ENCODE measurements around the gene PCGF2.
A peak's percentile ranks its signal among the peaks of the same experiment; 100 is the strongest.
"Not testable (repeated sequence)": the region's sequence is repeated elsewhere in the genome, so short reads cannot be mapped to it uniquely, and the experiment has no call there.

Gene PCGF2

GRCh38 chr17:38748149-38748891, at the start of gene PCGF2:
Gene PCGF2, minus strand, starts transcription at chr17:38748336. Its CDS starts 7,934 bp downstream, at chr17:38740402.
- no peak for DNase-seq (ENCODE audit: low read depth, low spot score)

- DNase-seq (ENCODE audit: low read depth, low spot score) = no peak
Observed at GRCh38 chr17:38797828-38798227, 49.7 kb upstream of the PCGF2 start.

GRCh38 chr17:38797158-38797490, 49.0 kb upstream of the PCGF2 start:
- no peak for DNase-seq (ENCODE audit: low read depth, low spot score)

- no peak for DNase-seq (ENCODE audit: low read depth, low spot score)
Observed at GRCh38 chr17:38796451-38797157, 48.5 kb upstream of the PCGF2 start.

GRCh38 chr17:38794221-38794620, 46.1 kb upstream of the PCGF2 start:
- no peak for DNase-seq (ENCODE audit: low read depth, low spot score)

- DNase-seq (ENCODE audit: low read depth, low spot score) = no peak
Observed at GRCh38 chr17:38791162-38791561, 43.0 kb upstream of the PCGF2 start.

GRCh38 chr17:38790148-38790707, 42.1 kb upstream of the PCGF2 start:
- not testable (repeated sequence) for DNase-seq (ENCODE audit: low read depth, low spot score)

GRCh38 chr17:38789185-38789584, 41.0 kb upstream of the PCGF2 start:
- no peak for DNase-seq (ENCODE audit: low read depth, low spot score)

- DNase-seq (ENCODE audit: low read depth, low spot score) = not testable (repeated sequence)
Observed at GRCh38 chr17:38787999-38788398, 39.9 kb upstream of the PCGF2 start.

GRCh38 chr17:38786372-38786771, 38.2 kb upstream of the PCGF2 start:
- no peak for DNase-seq (ENCODE audit: low read depth, low spot score)

GRCh38 chr17:38783227-38783626, 35.1 kb upstream of the PCGF2 start:
- no peak for DNase-seq (ENCODE audit: low read depth, low spot score)

GRCh38 chr17:38779965-38780752, 32.0 kb upstream of the PCGF2 start:
- no peak for DNase-seq (ENCODE audit: low read depth, low spot score)

GRCh38 chr17:38777641-38778250, 29.6 kb upstream of the PCGF2 start:
- DNase-seq (ENCODE audit: low read depth, low spot score) = no peak

- no peak for DNase-seq (ENCODE audit: low read depth, low spot score)
Observed at GRCh38 chr17:38773258-38773657, 25.1 kb upstream of the PCGF2 start.

- DNase-seq (ENCODE audit: low read depth, low spot score) = no peak
Observed at GRCh38 chr17:38768417-38768816, 20.3 kb upstream of the PCGF2 start.

GRCh38 chr17:38766341-38766740, 18.2 kb upstream of the PCGF2 start:
- no peak for DNase-seq (ENCODE audit: low read depth, low spot score)

- DNase-seq (ENCODE audit: low read depth, low spot score) = no peak
Observed at GRCh38 chr17:38762231-38762630, 14.1 kb upstream of the PCGF2 start.

GRCh38 chr17:38761612-38762011, 13.5 kb upstream of the PCGF2 start:
- no peak for DNase-seq (ENCODE audit: low read depth, low spot score)

- no peak for DNase-seq (ENCODE audit: low read depth, low spot score)
Observed at GRCh38 chr17:38753071-38753506, 5.0 kb upstream of the PCGF2 start.

- peak; percentile 94 for DNase-seq (ENCODE audit: low read depth, low spot score)
Observed at GRCh38 chr17:38752308-38753070, 4.4 kb upstream of the PCGF2 start, which contains the start of gene PSMB3. Gene PSMB3, plus strand, starts transcription at chr17:38752741. Its CDS starts 86 bp downstream, at chr17:38752827.
